Measurements from ENCODE around the gene MTERF1. TPM values are rescaled to one million over a fixed set of nuclear protein-coding genes. Genes with fewer than 3 reads are reported as not detected.

Gene MTERF1
- total RNA-seq, 1 experiment from 2014 or later: 19.8 TPM

DNA sequence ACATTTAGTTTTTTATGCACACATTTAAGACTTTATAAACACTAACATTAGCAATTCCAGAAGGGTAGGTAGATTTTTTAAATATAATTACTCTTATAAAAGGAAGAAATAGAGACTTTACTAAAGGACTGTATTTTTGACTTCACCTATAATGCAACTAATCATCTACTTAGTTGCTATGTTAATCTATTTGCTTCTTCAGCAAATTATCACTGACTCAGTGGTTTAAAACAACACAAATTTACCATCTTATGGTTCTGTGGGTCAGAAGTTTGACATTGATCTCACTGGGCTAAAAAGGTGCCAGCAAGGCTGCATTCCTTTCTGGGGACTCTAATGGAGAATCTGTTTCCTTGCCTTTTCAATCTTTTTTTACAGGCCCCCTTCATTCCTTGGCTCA lies 7.6 kb downstream of the MTERF1 start:
- no peak overlapping the region for H3K18ac ChIP-seq (ENCODE audit: insufficient read length, low read depth, low read length)
- H3K27ac ChIP-seq (ENCODE audit: insufficient read length, low read depth, low read length): no peak overlapping the region
- Mint-ChIP-seq H3K4me3 (no peak overlapping the region), H3K27ac (no peak overlapping the region), H3K9me3 (no peaks in the 10 kb centered on the region), H3K4me1 (no peaks in the 10 kb centered on the region), H3K36me3 (ENCODE audit: insufficient read depth in 1 of 3, low read depth in 3 of 3) (peaks cover 0 to 9% (median 5%) of the 10 kb centered on the region in 3 experiments; a peak in 5 of 7 replicates), H3K27me3 (ENCODE audit: low read depth) (no peaks in the 10 kb centered on the region)
- H3K9ac ChIP-seq (ENCODE audit: extremely low read depth, insufficient read length, low read length): no peak overlapping the region
- no peaks in the 10 kb centered on the region for H3K79me2 ChIP-seq (ENCODE audit: insufficient read depth, low read length)
- H3T11ph ChIP-seq (ENCODE audit: low read length): no peak overlapping the region
- H2BK15ac ChIP-seq (ENCODE audit: low read depth, low read length): no peak overlapping the region
- DNase-seq: no peak
- H3K27me3 ChIP-seq (ENCODE audit: insufficient read depth, low read length): no peaks in the 10 kb centered on the region
- no peaks in the 10 kb centered on the region for H3K9me3 ChIP-seq (ENCODE audit: control insufficient read depth, low read depth, low read length)
- no peak overlapping the region for H2AFZ ChIP-seq (ENCODE audit: low read length)
- no peak overlapping the region for H3K56ac ChIP-seq (ENCODE audit: insufficient read length, low read depth, low read length)
- no peaks in the 10 kb centered on the region for H3K23me2 ChIP-seq (ENCODE audit: insufficient read length, low read depth, low read length, poor library complexity, severe bottlenecking)
- H3K4me1 ChIP-seq (ENCODE audit: insufficient read depth, low read length): no peaks in the 10 kb centered on the region
- no peak overlapping the region for H4K8ac ChIP-seq (replicated peaks; ENCODE audit: insufficient read length, low read depth, low read length)
- no peak overlapping the region for H3K4me2 ChIP-seq (ENCODE audit: insufficient read depth, insufficient read length, low read length)
- no peak overlapping the region for H3K4ac ChIP-seq (ENCODE audit: low read depth, low read length)
- H2BK120ac ChIP-seq (ENCODE audit: low read depth, low read length, poor library complexity, severe bottlenecking): no peak overlapping the region
- H2AK5ac ChIP-seq (ENCODE audit: insufficient read length, low read length): no peak overlapping the region
- H2BK12ac ChIP-seq (ENCODE audit: insufficient read length, low read depth, low read length): no peak overlapping the region
- H3K79me1 ChIP-seq (ENCODE audit: insufficient read depth, low read depth, low read length, poor library complexity, severe bottlenecking): no peaks in the 10 kb centered on the region
- H2BK20ac ChIP-seq (ENCODE audit: low read depth, low read length, poor library complexity, severe bottlenecking): no peak overlapping the region
- no peak for TF ChIP-seq CTCF (conservative IDR thresholded peaks at IDR 0.05)
- no peak overlapping the region for H2BK5ac ChIP-seq (ENCODE audit: insufficient read length, low read length)
- H4K5ac ChIP-seq (ENCODE audit: insufficient read length, low read depth, low read length): no peak overlapping the region
- H4K20me1 ChIP-seq (ENCODE audit: control insufficient read depth, insufficient read depth, insufficient read length): no peaks in the 10 kb centered on the region
- no peak overlapping the region for H3K14ac ChIP-seq (ENCODE audit: insufficient read depth, low read length)
- no peak overlapping the region for H3K23ac ChIP-seq (ENCODE audit: insufficient read length, low read depth, low read length)
- H4K91ac ChIP-seq (ENCODE audit: insufficient read length, low read depth, low read length): no peak overlapping the region

Measured in H9 (cell line).